Mammary epithelial cell (primary cell): ENCODE data around the gene MUC2.

ENCODE experiments used
- CTCF ChIP-seq, 2 donors: IDR thresholded peaks in 1 of 2; conservative IDR thresholded peaks in 1 of 2; 2 replicates each; pipeline ENCODE4 v1.5.1; 2011 to 2012; ENCODE audit warnings: inconsistent platforms in 2 of 2, low read length in 2 of 2, mild to moderate bottlenecking in 2 of 2, control low read depth in 1 of 2, low read depth in 1 of 2; ENCODE audit not compliant: insufficient read depth in 1 of 2; ENCODE audit errors: extremely low read depth in 1 of 2
- EZH2 ChIP-seq: IDR thresholded peaks from 2 replicates; pipeline ENCODE4 v1.6.1; 2012; ENCODE audit warnings: low read length, inconsistent platforms, borderline replicate concordance

- TF ChIP-seq CTCF (conservative IDR thresholded peaks at IDR 0.05 in 1 of 2, IDR thresholded peaks at IDR 0.05 in 1 of 2; ENCODE audit: extremely low read depth in 1 of 2, insufficient read depth in 1 of 2, low read depth in 1 of 2, low read length in 2 of 2): no peak
- no peak for TF ChIP-seq EZH2
Observed at GRCh38 chr11:1052133-1053011, 22.3 kb upstream of the MUC2 start.
